GM11168 (cell line): ENCODE results near the gene EIF6.

ENCODE experiments used
- in situ Hi-C: fragments of 300-500 bp; cut with MboI; formaldehyde crosslinking; loops from one replicate; pipeline ENCODE4 v1.12.0; 2022; ENCODE audit warnings: low sequenced_read_pairs; ENCODE audit not compliant: unreplicated experiment

Gene EIF6

DNA sequence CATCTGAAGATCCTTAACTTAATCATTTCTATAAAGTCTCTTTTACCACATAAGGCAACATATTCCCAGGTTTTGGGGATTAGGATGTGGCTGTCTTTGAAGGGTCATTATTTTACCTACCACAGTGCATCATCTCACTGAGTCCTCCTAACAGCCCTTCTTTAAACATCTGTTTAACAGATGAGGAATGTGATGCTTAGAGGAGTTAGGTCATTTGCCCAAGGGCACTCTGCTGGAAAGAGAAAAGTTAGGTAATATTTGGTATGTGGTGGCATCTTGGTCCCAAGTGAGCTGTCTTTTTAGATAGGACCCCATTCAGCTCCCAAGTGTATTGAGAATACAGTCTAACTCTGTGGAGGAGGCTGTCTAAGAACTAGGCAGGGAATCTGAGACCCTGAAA lies 47.1 kb downstream of the EIF6 start:
- in situ Hi-C loops, result no loop called here

- in situ Hi-C loops, result no loop called here
Measured at GRCh38 chr20:35235881-35236280, 48.7 kb downstream of the EIF6 start.

DNA sequence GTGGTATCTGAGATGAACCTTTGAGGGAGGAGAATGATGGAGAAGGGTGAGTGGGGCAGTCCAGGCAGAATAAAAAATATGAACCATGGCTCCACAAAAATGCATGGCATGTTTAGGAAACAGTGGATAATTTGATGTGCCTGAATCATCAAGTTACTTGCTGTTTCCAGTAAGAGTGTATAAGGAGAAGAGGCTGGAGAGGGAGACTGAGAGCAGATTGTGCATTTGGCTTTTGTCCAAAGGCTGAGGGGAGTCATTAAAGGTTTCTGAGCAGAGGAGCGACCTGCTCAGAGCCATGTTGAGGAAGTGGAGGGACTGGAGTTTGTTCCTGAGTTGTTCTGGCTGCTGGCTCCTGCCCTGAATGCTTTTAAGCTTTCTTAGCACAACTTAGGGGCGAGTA lies 52.0 kb downstream of the EIF6 start:
- in situ Hi-C loops, result no loop called here
